GM23338 (cell line): Measurements from ENCODE around the gene IRS1. TPM values are rescaled to one million over a fixed set of nuclear protein-coding genes. Genes with fewer than 3 reads are reported as not detected.

Experiments used
- ATAC-seq: fragments of 200-7000 bp; cut with Tn5 transposase; 3 replicates; pipeline ENCODE4 v1.9.1; 2020
- DNase-seq: peaks from one replicate; pipeline ENCODE4 v3.0.0-alpha.2; 2015; ENCODE audit warnings: low spot score
- H2AFZ ChIP-seq: fragments of 200-600 bp; sonication (generic); 2 replicates; pipeline ENCODE4 v1.8.0; 2016; ENCODE audit warnings: antibody characterized with exemption, mild to moderate bottlenecking, moderate library complexity
- H3F3A ChIP-seq: fragments of 200-600 bp; sonication (generic); replicated peaks from 2 replicates; pipeline ENCODE4 v1.8.0; 2017; ENCODE audit warnings: antibody characterized with exemption, mixed run types, low read depth
- H3K27ac ChIP-seq: fragments of 200-600 bp; sonication (generic); 2 replicates; pipeline ENCODE4 v1.6.1; 2016; ENCODE audit warnings: low read depth
- H3K27me3 ChIP-seq: fragments of 200-600 bp; sonication (generic); 2 replicates; pipeline ENCODE4 v1.8.0; 2016; ENCODE audit warnings: mild to moderate bottlenecking, mixed run types, moderate library complexity; ENCODE audit not compliant: insufficient read depth
- H3K36me3 ChIP-seq: fragments of 200-600 bp; sonication (generic); 2 replicates; pipeline ENCODE4 v1.8.0; 2016; ENCODE audit warnings: mild to moderate bottlenecking; ENCODE audit not compliant: insufficient read depth
- H3K4me1 ChIP-seq: fragments of 200-600 bp; sonication (generic); 2 replicates; pipeline ENCODE4 v1.8.0; 2016; ENCODE audit warnings: mild to moderate bottlenecking, moderate library complexity; ENCODE audit not compliant: insufficient read depth
- H3K4me2 ChIP-seq: fragments of 200-600 bp; sonication (generic); 2 replicates; pipeline ENCODE4 v1.7.1; 2017; ENCODE audit warnings: mixed run types
- H3K4me3 ChIP-seq: fragments of 200-600 bp; sonication (generic); 2 replicates; pipeline ENCODE4 v1.6.1; 2016; ENCODE audit warnings: mixed run types
- H3K79me2 ChIP-seq: fragments of 200-600 bp; sonication (generic); replicated peaks from 2 replicates; pipeline ENCODE4 v1.8.0; 2017; ENCODE audit warnings: mild to moderate bottlenecking; ENCODE audit not compliant: insufficient read depth
- H3K9me2 ChIP-seq: fragments of 200-600 bp; sonication (generic); 2 replicates; pipeline ENCODE4 v1.8.0; 2017; ENCODE audit not compliant: insufficient read depth
- H4K20me1 ChIP-seq: fragments of 200-600 bp; sonication (generic); replicated peaks from 2 replicates; pipeline ENCODE4 v1.8.0; 2017; ENCODE audit warnings: mild to moderate bottlenecking; ENCODE audit not compliant: insufficient read depth
- H3K27ac Mint-ChIP-seq: 2 replicates; pipeline ENCODE4 v1.8.0; 2020; ENCODE audit warnings: inconsistent platforms, mild to moderate bottlenecking, moderate library complexity, mixed read lengths
- H3K27me3 Mint-ChIP-seq: 3 replicates; pipeline ENCODE4 v1.8.0; 2022; ENCODE audit warnings: low read depth, mild to moderate bottlenecking, moderate library complexity, mixed read lengths, inconsistent platforms; ENCODE audit not compliant: insufficient read depth, poor library complexity
- H3K36me3 Mint-ChIP-seq: 3 replicates; pipeline ENCODE4 v1.8.0; 2021; ENCODE audit warnings: low read depth, mild to moderate bottlenecking, inconsistent platforms, moderate library complexity, mixed read lengths
- H3K4me1 Mint-ChIP-seq: 3 replicates; pipeline ENCODE4 v1.8.0; 2020; ENCODE audit warnings: mild to moderate bottlenecking, inconsistent platforms, mixed read lengths
- H3K4me3 Mint-ChIP-seq: 3 replicates; pipeline ENCODE4 v1.8.0; 2021; ENCODE audit warnings: moderate library complexity, mild to moderate bottlenecking, inconsistent platforms, mixed read lengths
- H3K9me3 Mint-ChIP-seq: 3 replicates; pipeline ENCODE4 v1.8.0; 2020; ENCODE audit warnings: moderate library complexity, mild to moderate bottlenecking, inconsistent platforms, mixed read lengths
- EZH2 ChIP-seq: fragments of 200-600 bp; sonication (generic); IDR thresholded peaks from one replicate; pipeline ENCODE4 v1.8.0; 2017; ENCODE audit warnings: antibody characterized with exemption, mild to moderate bottlenecking, low read depth; ENCODE audit not compliant: unreplicated experiment
- EZH2phosphoT487 ChIP-seq: fragments of 200-600 bp; sonication (generic); IDR thresholded peaks from one replicate; pipeline ENCODE4 v1.8.1; 2018; ENCODE audit warnings: antibody characterized with exemption; ENCODE audit not compliant: unreplicated experiment
- JUNB ChIP-seq: IDR thresholded peaks from one replicate; pipeline ENCODE4 v1.6.1; 2016; ENCODE audit warnings: antibody characterized with exemption; ENCODE audit not compliant: unreplicated experiment
- NANOG ChIP-seq: IDR thresholded peaks from 2 replicates; pipeline ENCODE4 v1.6.1; 2016; ENCODE audit warnings: antibody characterized with exemption, borderline replicate concordance
- POLR2AphosphoS5 ChIP-seq: IDR thresholded peaks from 2 replicates; pipeline ENCODE4 v1.6.1; 2016; ENCODE audit warnings: antibody characterized with exemption, low read depth
- REST ChIP-seq: IDR thresholded peaks from one replicate; pipeline ENCODE4 v1.6.1; 2018; ENCODE audit warnings: antibody characterized with exemption; ENCODE audit not compliant: unreplicated experiment
- ZNF331 ChIP-seq: fragments of 250-450 bp; sonication (Bioruptor Pico); IDR thresholded peaks from 2 replicates; pipeline ENCODE4 v1.5.0; 2020; ENCODE audit warnings: low read depth, mild to moderate bottlenecking, moderate library complexity
- polyA plus RNA-seq: library from polyadenylated mRNA; unstranded; fragments of >200 nt; fragmentation: Nextera tagmentation; extraction: Ambion mirVana; gene quantifications from 2 replicates; pipeline ENCODE4 v1.2.1, GENCODE V29; 2016
- total RNA-seq: library from RNA; depleted of rRNA; stranded (reverse); fragments of >200 nt; shearing (Covaris generic); gene quantifications from 2 replicates; pipeline ENCODE4 v1.2.3, GENCODE V29; 2014
- TF ChIP-seq, protein P1 (sequence below): IDR thresholded peaks from 2 replicates; pipeline ENCODE4 v1.6.1; 2016; ENCODE audit warnings: antibody characterized with exemption
- TF ChIP-seq, protein P2 (sequence below): fragments of 250-450 bp; sonication (Bioruptor Pico); IDR thresholded peaks from 2 replicates; pipeline ENCODE4 v1.5.0; 2020; ENCODE audit warnings: mild to moderate bottlenecking, moderate library complexity

The IRS1 gene
- total and polyA plus RNA-seq, 2 experiments from 2014 or later, result 6.9 to 26.2 TPM

DNA sequence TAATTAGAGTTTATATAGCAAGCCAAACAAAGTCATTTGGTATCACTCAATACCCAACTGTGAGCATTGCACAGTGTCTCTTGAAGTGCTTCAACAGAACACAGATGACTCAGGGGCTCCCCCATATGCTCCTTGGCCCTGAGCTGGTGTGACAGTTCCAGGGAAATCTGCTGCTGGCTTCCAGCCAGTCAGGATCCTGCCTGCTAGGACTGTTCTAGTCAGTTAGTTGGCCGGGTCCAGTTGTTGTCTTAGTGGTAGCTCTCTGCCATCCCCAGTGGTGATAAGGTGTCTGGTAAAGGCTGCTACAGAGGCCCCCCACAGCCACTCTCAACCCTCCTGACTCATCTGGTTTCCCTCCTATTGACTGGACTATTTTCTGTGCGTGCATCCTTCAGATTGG lies 100.3 kb downstream of the IRS1 start:
- Histone ChIP-seq H3K27me3 (no peaks in the 10 kb centered on the region), H3K9me2 (peaks cover 8% of the 10 kb centered on the region; the same call in 1 of the 2 replicates), H3K4me2 (no peak overlapping the region), H4K20me1 (no peaks in the 10 kb centered on the region), H2AFZ (no peak overlapping the region), H3K4me1 (peaks cover 9% of the 10 kb centered on the region; the same call in 1 of the 2 replicates), H3K79me2 (no peaks in the 10 kb centered on the region), H3K27ac (no peak overlapping the region), H3F3A (no peaks in the 10 kb centered on the region), H3K36me3 (no peaks in the 10 kb centered on the region), H3K4me3 (no peak overlapping the region)
- no peaks in the 10 kb centered on the region for H3K27me3 Mint-ChIP-seq
- ATAC-seq, result no peak
- H3K27ac Mint-ChIP-seq, result no peak overlapping the region
- H3K4me3 Mint-ChIP-seq, result no peak overlapping the region
- H3K4me1 Mint-ChIP-seq, result peaks cover 22% of the 10 kb centered on the region
- H3K9me3 Mint-ChIP-seq, result no peaks in the 10 kb centered on the region; the same call in 2 of the 3 replicates
- TF ChIP-seq, protein P1, sequence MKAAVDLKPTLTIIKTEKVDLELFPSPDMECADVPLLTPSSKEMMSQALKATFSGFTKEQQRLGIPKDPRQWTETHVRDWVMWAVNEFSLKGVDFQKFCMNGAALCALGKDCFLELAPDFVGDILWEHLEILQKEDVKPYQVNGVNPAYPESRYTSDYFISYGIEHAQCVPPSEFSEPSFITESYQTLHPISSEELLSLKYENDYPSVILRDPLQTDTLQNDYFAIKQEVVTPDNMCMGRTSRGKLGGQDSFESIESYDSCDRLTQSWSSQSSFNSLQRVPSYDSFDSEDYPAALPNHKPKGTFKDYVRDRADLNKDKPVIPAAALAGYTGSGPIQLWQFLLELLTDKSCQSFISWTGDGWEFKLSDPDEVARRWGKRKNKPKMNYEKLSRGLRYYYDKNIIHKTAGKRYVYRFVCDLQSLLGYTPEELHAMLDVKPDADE, result no peak
- H3K36me3 Mint-ChIP-seq, result no peaks in the 10 kb centered on the region
- DNase-seq, result no peak

DNA sequence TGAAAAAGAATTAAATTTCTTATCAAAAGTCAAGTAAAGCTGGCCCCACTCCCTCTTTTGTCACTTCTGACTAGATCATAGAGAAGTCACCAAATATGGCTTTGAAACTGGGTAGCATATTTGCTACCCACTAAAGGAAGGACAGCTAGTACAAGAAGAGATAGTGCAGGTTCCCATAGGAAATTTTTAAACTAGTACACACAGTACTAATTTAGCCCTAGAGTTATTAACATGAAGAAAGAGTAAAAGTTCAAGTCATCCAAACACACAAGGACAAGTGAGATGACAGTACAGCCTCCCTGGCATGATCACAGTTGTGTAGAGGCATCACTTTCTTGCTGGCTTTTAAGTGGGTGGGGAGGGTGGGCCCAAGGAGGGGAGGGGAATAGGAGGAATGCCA lies 100.9 kb downstream of the IRS1 start:
- Mint-ChIP-seq H3K27me3 (no peaks in the 10 kb centered on the region), H3K4me3 (no peak overlapping the region), H3K9me3 (no peaks in the 10 kb centered on the region; the same call in 2 of the 3 replicates), H3K27ac (no peak overlapping the region), H3K4me1 (peaks cover 26% of the 10 kb centered on the region), H3K36me3 (no peaks in the 10 kb centered on the region)
- peaks cover 9% of the 10 kb centered on the region; the same call in 1 of the 2 replicates for H3K4me1 ChIP-seq
- no peak overlapping the region for H3K4me3 ChIP-seq
- H3K9me2 ChIP-seq, result peaks cover 8% of the 10 kb centered on the region; the same call in 1 of the 2 replicates
- H3F3A ChIP-seq, result no peaks in the 10 kb centered on the region
- no peak overlapping the region for H2AFZ ChIP-seq
- ATAC-seq (no peak), DNase-seq (no peak)
- H3K4me2 ChIP-seq, result no peak overlapping the region
- no peaks in the 10 kb centered on the region for H3K27me3 ChIP-seq
- H3K79me2 ChIP-seq, result no peaks in the 10 kb centered on the region
- no peaks in the 10 kb centered on the region for H3K36me3 ChIP-seq
- H3K27ac ChIP-seq, result no peak overlapping the region
- no peaks in the 10 kb centered on the region for H4K20me1 ChIP-seq
- TF ChIP-seq ZNF331 (no peak), JUNB (no peak), EZH2phosphoT487 (no peak), REST (no peak), NANOG (no peak), POLR2AphosphoS5 (no peak), EZH2 (no peak)
- TF ChIP-seq, protein P2, sequence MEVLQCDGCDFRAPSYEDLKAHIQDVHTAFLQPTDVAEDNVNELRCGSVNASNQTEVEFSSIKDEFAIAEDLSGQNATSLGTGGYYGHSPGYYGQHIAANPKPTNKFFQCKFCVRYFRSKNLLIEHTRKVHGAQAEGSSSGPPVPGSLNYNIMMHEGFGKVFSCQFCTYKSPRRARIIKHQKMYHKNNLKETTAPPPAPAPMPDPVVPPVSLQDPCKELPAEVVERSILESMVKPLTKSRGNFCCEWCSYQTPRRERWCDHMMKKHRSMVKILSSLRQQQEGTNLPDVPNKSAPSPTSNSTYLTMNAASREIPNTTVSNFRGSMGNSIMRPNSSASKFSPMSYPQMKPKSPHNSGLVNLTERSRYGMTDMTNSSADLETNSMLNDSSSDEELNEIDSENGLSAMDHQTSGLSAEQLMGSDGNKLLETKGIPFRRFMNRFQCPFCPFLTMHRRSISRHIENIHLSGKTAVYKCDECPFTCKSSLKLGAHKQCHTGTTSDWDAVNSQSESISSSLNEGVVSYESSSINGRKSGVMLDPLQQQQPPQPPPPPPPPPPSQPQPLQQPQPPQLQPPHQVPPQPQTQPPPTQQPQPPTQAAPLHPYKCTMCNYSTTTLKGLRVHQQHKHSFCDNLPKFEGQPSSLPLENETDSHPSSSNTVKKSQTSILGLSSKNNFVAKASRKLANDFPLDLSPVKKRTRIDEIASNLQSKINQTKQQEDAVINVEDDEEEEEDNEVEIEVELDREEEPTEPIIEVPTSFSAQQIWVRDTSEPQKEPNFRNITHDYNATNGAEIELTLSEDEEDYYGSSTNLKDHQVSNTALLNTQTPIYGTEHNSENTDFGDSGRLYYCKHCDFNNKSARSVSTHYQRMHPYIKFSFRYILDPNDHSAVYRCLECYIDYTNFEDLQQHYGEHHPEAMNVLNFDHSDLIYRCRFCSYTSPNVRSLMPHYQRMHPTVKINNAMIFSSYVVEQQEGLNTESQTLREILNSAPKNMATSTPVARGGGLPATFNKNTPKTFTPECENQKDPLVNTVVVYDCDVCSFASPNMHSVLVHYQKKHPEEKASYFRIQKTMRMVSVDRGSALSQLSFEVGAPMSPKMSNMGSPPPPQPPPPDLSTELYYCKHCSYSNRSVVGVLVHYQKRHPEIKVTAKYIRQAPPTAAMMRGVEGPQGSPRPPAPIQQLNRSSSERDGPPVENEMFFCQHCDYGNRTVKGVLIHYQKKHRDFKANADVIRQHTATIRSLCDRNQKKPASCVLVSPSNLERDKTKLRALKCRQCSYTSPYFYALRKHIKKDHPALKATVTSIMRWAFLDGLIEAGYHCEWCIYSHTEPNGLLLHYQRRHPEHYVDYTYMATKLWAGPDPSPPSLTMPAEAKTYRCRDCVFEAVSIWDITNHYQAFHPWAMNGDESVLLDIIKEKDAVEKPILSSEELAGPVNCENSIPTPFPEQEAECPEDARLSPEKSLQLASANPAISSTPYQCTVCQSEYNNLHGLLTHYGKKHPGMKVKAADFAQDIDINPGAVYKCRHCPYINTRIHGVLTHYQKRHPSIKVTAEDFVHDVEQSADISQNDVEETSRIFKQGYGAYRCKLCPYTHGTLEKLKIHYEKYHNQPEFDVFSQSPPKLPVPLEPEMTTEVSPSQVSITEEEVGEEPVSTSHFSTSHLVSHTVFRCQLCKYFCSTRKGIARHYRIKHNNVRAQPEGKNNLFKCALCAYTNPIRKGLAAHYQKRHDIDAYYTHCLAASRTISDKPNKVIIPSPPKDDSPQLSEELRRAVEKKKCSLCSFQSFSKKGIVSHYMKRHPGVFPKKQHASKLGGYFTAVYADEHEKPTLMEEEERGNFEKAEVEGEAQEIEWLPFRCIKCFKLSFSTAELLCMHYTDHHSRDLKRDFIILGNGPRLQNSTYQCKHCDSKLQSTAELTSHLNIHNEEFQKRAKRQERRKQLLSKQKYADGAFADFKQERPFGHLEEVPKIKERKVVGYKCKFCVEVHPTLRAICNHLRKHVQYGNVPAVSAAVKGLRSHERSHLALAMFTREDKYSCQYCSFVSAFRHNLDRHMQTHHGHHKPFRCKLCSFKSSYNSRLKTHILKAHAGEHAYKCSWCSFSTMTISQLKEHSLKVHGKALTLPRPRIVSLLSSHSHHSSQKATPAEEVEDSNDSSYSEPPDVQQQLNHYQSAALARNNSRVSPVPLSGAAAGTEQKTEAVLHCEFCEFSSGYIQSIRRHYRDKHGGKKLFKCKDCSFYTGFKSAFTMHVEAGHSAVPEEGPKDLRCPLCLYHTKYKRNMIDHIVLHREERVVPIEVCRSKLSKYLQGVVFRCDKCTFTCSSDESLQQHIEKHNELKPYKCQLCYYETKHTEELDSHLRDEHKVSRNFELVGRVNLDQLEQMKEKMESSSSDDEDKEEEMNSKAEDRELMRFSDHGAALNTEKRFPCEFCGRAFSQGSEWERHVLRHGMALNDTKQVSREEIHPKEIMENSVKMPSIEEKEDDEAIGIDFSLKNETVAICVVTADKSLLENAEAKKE (CRISPR knock-in tag), result no peak
- TF ChIP-seq, protein P1, result no peak
